ENCODE measurements around the gene PEAK1.

PEAK1 gene

GRCh38 chr15:77068633-77069032, 351.3 kb downstream of the PEAK1 start:
- no peak for TF ChIP-seq CTCF (IDR thresholded peaks at IDR 0.05; ENCODE audit: insufficient read depth, low read depth, low read length, missing control alignments)
- no peak for DNase-seq (ENCODE audit: low read depth)
- H3K4me3 ChIP-seq (ENCODE audit: low read length): no peak overlapping the region

DNA sequence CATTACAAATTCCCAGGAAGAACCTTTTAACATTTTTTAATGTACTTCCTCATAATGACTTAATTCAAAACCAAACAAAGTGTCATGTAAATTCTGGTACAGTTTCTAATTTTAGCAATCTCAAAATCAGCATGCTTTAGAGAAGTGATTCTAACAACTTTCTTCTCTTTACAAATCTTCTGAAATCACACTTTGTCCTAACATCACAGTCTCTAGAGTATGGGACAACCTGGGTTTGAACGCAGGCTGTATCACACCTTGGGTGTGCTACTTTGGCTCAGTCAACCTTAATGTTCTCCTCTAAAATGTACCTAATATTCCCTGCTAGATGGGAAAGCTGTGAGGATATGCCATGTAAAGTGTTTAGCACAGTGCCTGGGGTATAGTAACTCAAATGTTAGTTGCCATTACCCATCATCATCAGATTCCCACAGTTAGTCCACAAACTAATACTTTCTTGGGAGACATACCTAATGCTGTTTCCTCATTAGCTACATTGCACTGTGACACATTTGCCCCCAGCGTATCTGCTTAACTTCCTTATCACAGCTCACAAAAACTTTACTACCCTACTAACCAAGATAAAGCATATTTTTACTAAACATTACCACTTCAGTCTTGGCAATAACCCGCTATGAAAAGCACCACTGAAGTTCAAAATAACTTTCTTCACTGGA, 352.1 kb downstream of the PEAK1 start:
- TF ChIP-seq CTCF (IDR thresholded peaks at IDR 0.05; ENCODE audit: insufficient read depth, low read depth, low read length, missing control alignments): no peak
- H3K4me3 ChIP-seq (ENCODE audit: low read length): no peak overlapping the region
- DNase-seq (ENCODE audit: low read depth): no peak

DNA sequence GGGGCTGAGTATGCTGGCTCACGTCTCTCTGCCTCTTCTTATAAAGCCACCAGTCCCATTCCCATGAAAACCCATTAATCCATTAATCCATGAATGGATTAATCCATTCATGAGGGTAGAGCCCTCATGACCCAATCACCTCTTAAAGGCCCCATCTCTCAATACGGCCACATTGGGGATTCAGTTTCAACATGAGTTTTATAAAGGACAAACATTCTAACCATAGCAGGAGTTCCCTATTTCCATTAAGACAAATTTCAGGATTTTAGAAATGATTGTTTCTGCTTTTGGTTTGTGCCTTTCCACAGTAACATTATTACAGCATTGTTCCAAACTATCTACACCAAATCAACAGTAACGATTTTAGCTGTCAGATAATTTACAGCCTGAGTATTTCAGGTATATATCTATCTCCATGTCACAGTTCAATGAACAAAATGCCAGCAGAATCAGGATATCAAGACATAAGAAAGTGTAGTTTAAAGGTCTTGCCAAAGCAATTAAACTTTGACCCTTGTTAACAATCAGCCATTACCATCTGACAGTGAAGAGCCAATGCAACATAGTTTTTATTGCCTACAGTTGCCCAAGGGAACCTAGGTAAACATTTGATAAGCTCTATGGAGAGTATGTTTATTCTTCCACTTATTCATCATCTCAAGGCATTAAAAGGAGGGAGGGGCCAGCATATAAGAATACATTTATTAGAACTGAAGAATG, 352.8 kb downstream of the PEAK1 start:
- no peak overlapping the region for H3K4me3 ChIP-seq (ENCODE audit: low read length)
- no peak for TF ChIP-seq CTCF (IDR thresholded peaks at IDR 0.05; ENCODE audit: insufficient read depth, low read depth, low read length, missing control alignments)
- DNase-seq (ENCODE audit: low read depth): peak; percentile 68

GRCh38 chr15:77064539-77065308, 355.2 kb downstream of the PEAK1 start:
- DNase-seq (ENCODE audit: low read depth): peak; percentile 84
- TF ChIP-seq CTCF (IDR thresholded peaks at IDR 0.05; ENCODE audit: insufficient read depth, low read depth, low read length, missing control alignments): no peak
- H3K4me3 ChIP-seq (ENCODE audit: low read length): no peak overlapping the region

GRCh38 chr15:77064063-77064462, 355.8 kb downstream of the PEAK1 start:
- no peak for TF ChIP-seq CTCF (IDR thresholded peaks at IDR 0.05; ENCODE audit: insufficient read depth, low read depth, low read length, missing control alignments)
- no peak for DNase-seq (ENCODE audit: low read depth)

GRCh38 chr15:77063249-77063648, 356.7 kb downstream of the PEAK1 start:
- no peak overlapping the region for H3K4me3 ChIP-seq (ENCODE audit: low read length)
- DNase-seq (ENCODE audit: low read depth): no peak
- no peak for TF ChIP-seq CTCF (IDR thresholded peaks at IDR 0.05; ENCODE audit: insufficient read depth, low read depth, low read length, missing control alignments)

More at GRCh38 chr15:77064063-77064462, 355.8 kb downstream of the PEAK1 start:
- H3K4me3 ChIP-seq (ENCODE audit: low read length): no peak overlapping the region

Data from epithelial cell of esophagus (primary cell).